MCF 10A (cell line): ENCODE data around the gene FERMT2. TPM values are rescaled to one million over a fixed set of nuclear protein-coding genes. Genes with fewer than 3 reads are reported as not detected.

Experiments used
- BruUV-seq: library from RNA; stranded (reverse); fragments of 400-500 nt; replicated peaks from 2 replicates; lab custom pipeline; 2021; lab: Mats Ljungman, UMichigan
- CTCF ChIA-PET: fragments of 300-600 bp; sonication (Branson Sonifier 250); formaldehyde crosslinking; extraction: SDS; loops from one replicate; lab custom pipeline; 2021; ENCODE audit warnings: antibody characterized with exemption, inconsistent platforms; lab: Yijun Ruan, JAX
- POLR2A ChIA-PET: fragments of 300-600, 350-650 bp; sonication (Branson Sonifier 250); formaldehyde crosslinking; extraction: SDS; loops from one replicate; lab custom pipeline; 2020; ENCODE audit warnings: antibody characterized with exemption, inconsistent platforms; lab: Yijun Ruan, JAX
- DNase-seq: peaks from one replicate; pipeline ENCODE4 v3.0.0-alpha.2; 2018; ENCODE audit not compliant: unreplicated experiment
- H3K27ac Mint-ChIP-seq: one replicate; pipeline ENCODE4 v1.8.0; 2022; ENCODE audit warnings: mild to moderate bottlenecking, low read depth, mixed read lengths; ENCODE audit not compliant: unreplicated experiment
- H3K27me3 Mint-ChIP-seq: one replicate; pipeline ENCODE4 v1.8.0; 2022; ENCODE audit warnings: mixed read lengths; ENCODE audit not compliant: insufficient read depth, unreplicated experiment
- H3K36me3 Mint-ChIP-seq: one replicate; pipeline ENCODE4 v1.8.0; 2022; ENCODE audit warnings: mild to moderate bottlenecking, moderate library complexity, mixed read lengths; ENCODE audit not compliant: insufficient read depth, unreplicated experiment
- H3K4me1 Mint-ChIP-seq: one replicate; pipeline ENCODE4 v1.8.0; 2022; ENCODE audit warnings: mixed read lengths; ENCODE audit not compliant: insufficient read depth, unreplicated experiment
- H3K4me3 Mint-ChIP-seq: one replicate; pipeline ENCODE4 v1.8.0; 2022; ENCODE audit warnings: mild to moderate bottlenecking, moderate library complexity, mixed read lengths; ENCODE audit not compliant: unreplicated experiment
- H3K9me3 Mint-ChIP-seq: one replicate; pipeline ENCODE4 v1.8.0; 2022; ENCODE audit warnings: mixed read lengths; ENCODE audit not compliant: unreplicated experiment
- CTCF ChIP-seq: fragments of 200-600 bp; IDR thresholded peaks from one replicate; pipeline ENCODE4 v1.8.0; 2022; ENCODE audit warnings: antibody characterized with exemption, mild to moderate bottlenecking; ENCODE audit not compliant: unreplicated experiment
- intact Hi-C: fragments of 100-400 bp; cut with micrococcal nuclease; formaldehyde crosslinking; loops from 2 replicates; pipeline ENCODE4 v1.14.1; 2022
- total RNA-seq: library from RNA; stranded (reverse); gene quantifications from 2 replicates; pipeline ENCODE4 v1.2.3, GENCODE V29; 2022

Gene FERMT2
- total RNA-seq, 1 experiment from 2014 or later = 62.7 TPM

GRCh38 chr14:52878469-52878868, 72.4 kb downstream of the FERMT2 start:
- intact Hi-C loops = loop anchor here (1.0 kb wide), 1 partner anchor 71 kb away; no protein-coding TSS in a partner anchor
- Mint-ChIP-seq H3K4me3 (no peak overlapping the region), H3K4me1 (peaks cover 25% of the 10 kb centered on the region), H3K27ac (no peak overlapping the region), H3K9me3 (no peaks in the 10 kb centered on the region), H3K36me3 (peaks cover 65% of the 10 kb centered on the region), H3K27me3 (no peaks in the 10 kb centered on the region)
- no peak for DNase-seq
- CTCF ChIA-PET = interaction anchor here (0.6 kb wide), 1 partner anchor 25 kb away, joined by 3 read pairs; no protein-coding TSS in a partner anchor
- no TSS peak for BruUV-seq
- POLR2A ChIA-PET = interaction anchor here (0.6 to 1.8 kb wide), 4 partner anchors 11 to 91 kb away, joined by 3 to 12 read pairs (median 4); no protein-coding TSS in a partner anchor
- no peak for TF ChIP-seq CTCF

GRCh38 chr14:52877628-52878027, 73.2 kb downstream of the FERMT2 start:
- H3K4me3 Mint-ChIP-seq = no peak overlapping the region
- no peak for DNase-seq
- no TSS peak for BruUV-seq
- H3K4me1 Mint-ChIP-seq = peaks cover 33% of the 10 kb centered on the region
- POLR2A ChIA-PET = interaction anchor here (0.8 to 1.8 kb wide), 3 partner anchors 12 to 23 kb away, joined by 3 to 12 read pairs (median 4); no protein-coding TSS in a partner anchor
- H3K9me3 Mint-ChIP-seq = no peaks in the 10 kb centered on the region
- TF ChIP-seq CTCF = no peak
- intact Hi-C loops = loop anchor here (1.0 kb wide), 1 partner anchor 72 kb away; no protein-coding TSS in a partner anchor
- peaks cover 64% of the 10 kb centered on the region for H3K36me3 Mint-ChIP-seq
- CTCF ChIA-PET = interaction anchor here (0.6 kb wide), 1 partner anchor 41 kb away, joined by 3 read pairs; no protein-coding TSS in a partner anchor
- H3K27ac Mint-ChIP-seq = no peak overlapping the region
- H3K27me3 Mint-ChIP-seq = no peaks in the 10 kb centered on the region

- intact Hi-C loops = no loop called here
- H3K27ac Mint-ChIP-seq = peak overlapping the region; percentile 73
Measured at GRCh38 chr14:52876806-52877205, 74.0 kb downstream of the FERMT2 start.

DNA sequence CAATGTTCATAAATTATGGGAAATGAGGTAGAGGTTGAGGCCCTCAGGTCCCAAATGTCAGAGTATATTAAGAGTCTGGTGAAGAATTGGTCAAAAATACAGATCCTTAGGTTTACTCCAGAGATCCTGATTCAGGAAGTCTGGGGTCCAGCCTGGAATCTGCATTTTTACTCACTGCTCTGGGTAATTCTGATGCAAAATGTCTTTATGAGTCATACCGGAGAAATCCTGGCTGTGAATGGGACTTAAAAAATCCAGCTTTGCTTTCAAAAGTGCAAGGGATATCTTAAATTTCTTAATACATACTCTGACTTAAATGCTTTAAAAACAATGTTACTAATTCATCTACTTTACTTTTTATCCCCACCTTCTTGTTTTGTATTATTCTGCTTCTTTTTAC, 74.5 kb downstream of the FERMT2 start:
- intact Hi-C loops = no loop called here
- H3K9me3 Mint-ChIP-seq = no peaks in the 10 kb centered on the region
- H3K27me3 Mint-ChIP-seq = no peaks in the 10 kb centered on the region
- DNase-seq = peak; percentile 62
- H3K4me1 Mint-ChIP-seq = peaks cover 42% of the 10 kb centered on the region
- H3K4me3 Mint-ChIP-seq = no peak overlapping the region
- H3K27ac Mint-ChIP-seq = peak overlapping the region; percentile 73
- no peak for TF ChIP-seq CTCF
- BruUV-seq = no TSS peak
- CTCF ChIA-PET = no interaction called here
- POLR2A ChIA-PET = no interaction called here
- H3K36me3 Mint-ChIP-seq = peaks cover 74% of the 10 kb centered on the region

More at GRCh38 chr14:52876806-52877205, 74.0 kb downstream of the FERMT2 start:
- Mint-ChIP-seq H3K4me1 (peaks cover 37% of the 10 kb centered on the region), H3K27me3 (no peaks in the 10 kb centered on the region), H3K36me3 (peaks cover 69% of the 10 kb centered on the region), H3K4me3 (no peak overlapping the region), H3K9me3 (no peaks in the 10 kb centered on the region)
- TF ChIP-seq CTCF = no peak
- no TSS peak for BruUV-seq
- ChIA-PET CTCF (no interaction called here), POLR2A (interaction anchor here (1.8 kb wide), 1 partner anchor 13 kb away, joined by 12 read pairs; no protein-coding TSS in a partner anchor)
- no peak for DNase-seq
